Adrenal gland (tissue), 12 donors: ENCODE results near the gene SCARB1. TPM values are rescaled to one million over a fixed set of nuclear protein-coding genes. Genes with fewer than 3 reads are reported as not detected.
A peak's percentile ranks its signal among the peaks of the same experiment; 100 is the strongest.

Experiments used
- DNase-seq, 7 donors: peaks; one replicate each; pipeline ENCODE4 v3.0.0-alpha.2; 2019 to 2020
- H3K27ac ChIP-seq, 5 donors: fragments of 200-600 bp; sonication (generic) in 4 of 5; 1 replicate in 3 of 5; 2 replicates in 2 of 5; pipeline versions ENCODE4 v1.5.1 to v1.8.0; 2016 to 2020; ENCODE audit warnings: mild to moderate bottlenecking in 1 of 5
- H3K27me3 ChIP-seq: fragments of 200-600 bp; 2 replicates; pipeline ENCODE4 v1.8.0; 2021
- H3K36me3 ChIP-seq, 2 donors: fragments of 200-600 bp; replicated peaks in 1 of 2; 1 replicate in 1 of 2; 2 replicates in 1 of 2; pipeline versions ENCODE4 v1.5.1 to v1.8.0; 2018 to 2022
- H3K4me1 ChIP-seq, 2 donors: fragments of 200-600 bp; replicated peaks in 1 of 2; 1 replicate in 1 of 2; 2 replicates in 1 of 2; pipeline versions ENCODE4 v1.5.1 to v1.8.0; 2018 to 2021
- H3K4me3 ChIP-seq, 4 donors: fragments of 200-600 bp; sonication (generic) in 3 of 4; one replicate each; pipeline ENCODE4 v1.5.1; 2016 to 2018
- H3K9me3 ChIP-seq, 3 donors: fragments of 200-600 bp; sonication (generic) in 1 of 3; replicated peaks in 1 of 3; 1 replicate in 2 of 3; 2 replicates in 1 of 3; pipeline versions ENCODE4 v1.5.1 to v1.8.0; 2016 to 2021
- CTCF ChIP-seq, 6 experiments: fragments of 450-650 bp in 4 of 6; fragments of 200-600 bp in 2 of 6; sonication (generic) in 1 of 6; IDR thresholded peaks; 1 replicate in 5 of 6; 2 replicates in 1 of 6; pipeline versions ENCODE4 v1.5.1 to v1.8.0; 2016 to 2021; ENCODE audit warnings: antibody characterized with exemption in 6 of 6, mild to moderate bottlenecking in 2 of 6, moderate library complexity in 1 of 6
- POLR2A ChIP-seq, 2 donors: fragments of 450-650 bp; IDR thresholded peaks; one replicate each; pipeline ENCODE4 v1.6.1; 2017; ENCODE audit warnings: antibody characterized with exemption in 2 of 2, mild to moderate bottlenecking in 2 of 2, moderate library complexity in 1 of 2
- WGBS, 4 donors: extraction: QIAGEN DNeasy Blood & Tissue Kit in 2 of 4; methylation state at CpG; one replicate each; pipeline versions ENCODE4 v1.1.5 to v1.1.7; 2013 to 2017; 5-methylcytosine and 5-hydroxymethylcytosine counted together
- intact Hi-C, 2 donors: fragments of 100-400 bp; cut with DNase I; formaldehyde crosslinking; loops; one replicate each; pipeline versions ENCODE4 v1.14.1 to v1.15.0; 2022 to 2023
- polyA plus RNA-seq, 3 donors: library from polyadenylated mRNA; stranded (reverse); fragments of 200-250 nt in 2 of 3; fragments of 350-450 nt in 1 of 3; fragmentation: Illumina TruSeq in 1 of 3; extraction: RNeasy Lipid Tissue Mini Kit (QIAGEN cat#74804) in 1 of 3; gene quantifications; one replicate each; pipeline ENCODE4 v1.2.3, GENCODE V29; 2013 to 2014
- total RNA-seq, 9 donors: library from RNA; depleted of rRNA in 4 of 9; stranded (reverse); fragments of >200 nt in 4 of 9; fragments of 120-200 nt in 1 of 9; fragmentation: NEBNext Ultra II Directional in 1 of 9; extraction: Animal tissue kit (Norgen Biotek cat#: 25700) in 1 of 9; gene quantifications; one replicate each; pipeline versions ENCODE4 v1.1.0 to v1.2.4, GENCODE V29; 2013 to 2023
- donor health status: healthy with polysubstance abuse.
- donor health status: Bipolar disorder and iron deficiency.
- donor health status: DM: yes; HTN: yes; CAD: no.
- donor health status: DM: no; HTN: no; CAD: no.
- donor health status: DM: no; HTN: no; CAD: no.
- donor health status: DM: yes; HTN: yes; CAD: no.

SCARB1 gene
- total and polyA plus RNA-seq, 12 donors, result 213 to 8,580 (median 1,325) TPM

GRCh38 chr12:124862768-124863415 lies 772 bp downstream of the SCARB1 start:
- intact Hi-C loops, result no loop called here
- WGBS, 4 donors, result 8 to 17% (median 11%) methylated on average over 5 to 22 of the region's 22 CpGs

GRCh38 chr12:124861898-124862676 lies 1.6 kb downstream of the SCARB1 start:
- H3K4me3 ChIP-seq, result peak overlapping the region in 3 of 4 donors; percentile 22 to 98 (median 68)
- intact Hi-C loops, result no loop called here

More at GRCh38 chr12:124862768-124863415, 772 bp downstream of the SCARB1 start:
- peak in 5 of 7 donors; percentile 43 to 78 (median 69) for DNase-seq
- peaks cover 24 to 54% of the 10 kb centered on the region in 2 donors for H3K4me1 ChIP-seq
- H3K27ac ChIP-seq, result peak overlapping the region; percentile 51 to 97 (median 94)
- no peaks in the 10 kb centered on the region for H3K27me3 ChIP-seq
- peaks cover 0 to 5% of the 10 kb centered on the region in 2 donors for H3K36me3 ChIP-seq
- no peaks in the 10 kb centered on the region for H3K9me3 ChIP-seq
- peak overlapping the region; percentile 11 to 98 (median 66) for H3K4me3 ChIP-seq
- TF ChIP-seq POLR2A (IDR thresholded peaks at IDR 0.05), result peak; percentile 15 to 53
- no peak for TF ChIP-seq CTCF (IDR thresholded peaks at IDR 0.05)

GRCh38 chr12:124861492-124861891 lies 2.2 kb downstream of the SCARB1 start:
- 14 to 27% (median 23%) methylated on average over 8 to 9 of the region's 9 CpGs for WGBS, 4 donors
- intact Hi-C loops, result no loop called here
- H3K27me3 ChIP-seq, result no peaks in the 10 kb centered on the region
- TF ChIP-seq POLR2A (IDR thresholded peaks at IDR 0.05), result peak in 1 of 2 donors; percentile 81
- no peak for TF ChIP-seq CTCF (IDR thresholded peaks at IDR 0.05)
- H3K36me3 ChIP-seq, result peaks cover 0 to 5% of the 10 kb centered on the region in 2 donors
- peak; percentile 85 to 95 (median 92) for DNase-seq
- peaks cover 35 to 55% of the 10 kb centered on the region in 2 donors for H3K4me1 ChIP-seq
- H3K4me3 ChIP-seq, result peak overlapping the region in 1 of 4 donors; percentile 98
- peak overlapping the region; percentile 51 to 97 (median 94) for H3K27ac ChIP-seq
- no peaks in the 10 kb centered on the region for H3K9me3 ChIP-seq

More at GRCh38 chr12:124861898-124862676, 1.6 kb downstream of the SCARB1 start:
- H3K27ac ChIP-seq, result peak overlapping the region; percentile 51 to 97 (median 94)
- peaks cover 29 to 54% of the 10 kb centered on the region in 2 donors for H3K4me1 ChIP-seq
- 36 to 44% (median 40%) methylated on average over 8 of the region's 8 CpGs for WGBS, 4 donors
- TF ChIP-seq POLR2A (IDR thresholded peaks at IDR 0.05), result no peak
- no peak for TF ChIP-seq CTCF (IDR thresholded peaks at IDR 0.05)
- H3K27me3 ChIP-seq, result no peaks in the 10 kb centered on the region
- no peaks in the 10 kb centered on the region for H3K9me3 ChIP-seq
- peaks cover 0 to 5% of the 10 kb centered on the region in 2 donors for H3K36me3 ChIP-seq
- DNase-seq, result peak in 1 of 7 donors; percentile 37

GRCh38 chr12:124857921-124858461 lies 5.7 kb downstream of the SCARB1 start:
- H3K36me3 ChIP-seq, result peaks cover 0 to 5% of the 10 kb centered on the region in 2 donors
- H3K4me1 ChIP-seq, result peaks cover 63 to 79% of the 10 kb centered on the region in 2 donors
- H3K9me3 ChIP-seq, result no peaks in the 10 kb centered on the region
- H3K27me3 ChIP-seq, result no peaks in the 10 kb centered on the region
- H3K4me3 ChIP-seq, result no peak overlapping the region
- TF ChIP-seq POLR2A (IDR thresholded peaks at IDR 0.05), result peak in 1 of 2 donors; percentile 10
- TF ChIP-seq CTCF (IDR thresholded peaks at IDR 0.05), result no peak
- 48 to 60% (median 52%) methylated on average over 10 to 11 of the region's 11 CpGs for WGBS, 4 donors
- H3K27ac ChIP-seq, result peak overlapping the region; percentile 60 to 93 (median 84)
- DNase-seq, result peak in 3 of 7 donors; percentile 51 to 63 (median 54)
- intact Hi-C loops, result no loop called here
